ENCODE measurements around the gene RTCB.

DNA sequence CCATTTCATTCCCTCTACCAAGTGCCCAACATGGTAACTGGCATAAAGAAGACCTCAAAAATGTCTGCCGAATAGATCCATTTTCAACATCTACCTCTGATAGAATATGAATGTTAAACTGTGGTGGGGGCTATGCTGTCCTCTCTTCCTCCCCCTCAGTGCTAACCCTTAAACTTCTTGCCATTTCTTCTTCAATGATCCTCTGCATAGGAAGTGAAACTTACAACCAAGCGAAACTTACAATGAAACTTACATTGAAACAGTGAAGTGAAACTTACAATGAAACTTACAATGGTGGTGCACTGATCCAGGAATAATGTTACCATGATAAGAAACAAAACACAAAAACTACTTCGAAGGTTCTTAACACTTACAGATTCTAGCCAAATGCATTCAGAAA lies 4.7 kb downstream of the RTCB start:
- TF ChIP-seq, protein P1, sequence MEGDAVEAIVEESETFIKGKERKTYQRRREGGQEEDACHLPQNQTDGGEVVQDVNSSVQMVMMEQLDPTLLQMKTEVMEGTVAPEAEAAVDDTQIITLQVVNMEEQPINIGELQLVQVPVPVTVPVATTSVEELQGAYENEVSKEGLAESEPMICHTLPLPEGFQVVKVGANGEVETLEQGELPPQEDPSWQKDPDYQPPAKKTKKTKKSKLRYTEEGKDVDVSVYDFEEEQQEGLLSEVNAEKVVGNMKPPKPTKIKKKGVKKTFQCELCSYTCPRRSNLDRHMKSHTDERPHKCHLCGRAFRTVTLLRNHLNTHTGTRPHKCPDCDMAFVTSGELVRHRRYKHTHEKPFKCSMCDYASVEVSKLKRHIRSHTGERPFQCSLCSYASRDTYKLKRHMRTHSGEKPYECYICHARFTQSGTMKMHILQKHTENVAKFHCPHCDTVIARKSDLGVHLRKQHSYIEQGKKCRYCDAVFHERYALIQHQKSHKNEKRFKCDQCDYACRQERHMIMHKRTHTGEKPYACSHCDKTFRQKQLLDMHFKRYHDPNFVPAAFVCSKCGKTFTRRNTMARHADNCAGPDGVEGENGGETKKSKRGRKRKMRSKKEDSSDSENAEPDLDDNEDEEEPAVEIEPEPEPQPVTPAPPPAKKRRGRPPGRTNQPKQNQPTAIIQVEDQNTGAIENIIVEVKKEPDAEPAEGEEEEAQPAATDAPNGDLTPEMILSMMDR (IDR thresholded peaks at IDR 0.05; ENCODE audit: insufficient read depth, low read depth, low read length), result no peak
- TF ChIP-seq EZH2 (IDR thresholded peaks at IDR 0.05; ENCODE audit: insufficient read depth, low read length), result no peak

Measured in astrocyte (in vitro differentiated cells and primary cell).